HG02973 (cell line): ENCODE results near the gene CHRNE.
"Not testable (repeated sequence)": the region's sequence is repeated elsewhere in the genome, so short reads cannot be mapped to it uniquely, and the experiment has no call there.

ENCODE experiments used
- ATAC-seq: cut with Tn5 transposase; IDR thresholded peaks from one replicate; pipeline ENCODE4 v1.9.1; 2021; ENCODE audit warnings: moderate library complexity; ENCODE audit not compliant: unreplicated experiment

The CHRNE gene

DNA sequence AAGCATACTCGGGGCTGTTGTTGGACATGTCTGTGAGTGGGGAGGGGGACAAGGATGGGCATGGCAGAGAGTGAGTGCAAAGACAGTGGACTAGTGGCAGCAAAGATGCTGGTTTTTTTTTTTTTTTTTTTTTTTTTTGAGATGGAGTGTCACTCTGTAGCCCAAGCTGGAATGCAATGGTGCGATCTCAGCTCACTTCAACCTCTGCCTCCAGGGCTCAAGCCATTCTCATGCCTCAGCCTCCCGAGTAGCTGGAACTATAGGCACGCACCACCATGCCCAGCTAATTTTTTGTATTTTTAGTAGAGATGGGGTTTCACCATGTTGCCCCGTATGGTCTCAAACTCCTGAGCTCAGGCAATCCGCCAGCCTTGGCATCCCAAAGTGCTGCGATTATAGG lies 45.6 kb downstream of the CHRNE start:
- ATAC-seq, result not testable (repeated sequence)

DNA sequence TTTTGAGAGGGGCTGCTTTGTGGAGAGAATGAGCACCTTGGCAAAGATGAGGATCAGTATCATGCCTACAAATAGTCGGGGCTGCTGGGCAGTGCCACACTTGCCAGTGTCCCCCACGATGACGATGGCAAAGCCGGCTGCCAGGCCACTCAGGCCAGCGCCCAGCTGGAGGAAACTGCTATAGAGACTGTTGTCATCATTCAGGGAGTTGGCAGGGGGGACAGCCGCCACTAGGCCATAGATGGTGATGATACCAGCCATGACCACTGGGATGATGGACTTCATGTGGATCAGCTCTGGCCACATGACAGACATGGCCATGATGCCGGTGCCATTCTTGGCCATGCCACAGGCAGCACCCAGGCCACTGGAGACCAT lies 46.0 kb downstream of the CHRNE start:
- no peak for ATAC-seq

DNA sequence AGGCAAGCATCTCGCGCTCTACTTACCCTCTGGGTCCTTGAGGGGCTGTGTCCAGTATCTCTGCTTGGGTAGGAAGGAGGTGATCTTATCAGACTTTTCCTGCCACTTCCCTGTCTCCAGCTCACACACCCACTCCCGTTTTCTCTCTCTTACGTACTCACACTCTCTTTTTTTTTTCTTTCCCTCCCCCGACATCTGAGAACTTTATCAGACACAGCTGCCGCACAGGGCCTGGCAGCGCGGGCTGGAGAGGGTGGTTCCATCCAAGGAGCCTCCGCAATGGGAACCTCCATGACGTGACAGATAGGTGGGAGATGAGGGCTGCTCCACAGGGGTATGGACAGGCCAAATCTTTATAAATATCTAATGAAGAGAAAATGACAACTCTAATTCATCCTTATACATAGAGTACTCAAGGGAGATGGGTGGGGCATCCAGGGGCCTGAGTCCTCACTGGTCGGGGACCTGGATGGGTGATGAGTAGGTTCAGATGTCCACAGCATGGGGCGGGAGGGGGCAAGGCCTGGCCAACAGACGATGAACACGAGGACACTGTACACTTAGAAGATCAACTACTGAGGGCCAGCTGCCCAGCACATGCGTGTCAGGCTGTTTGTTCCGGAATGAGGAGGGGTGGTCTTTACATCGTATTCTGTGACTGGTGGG lies 46.5 kb downstream of the CHRNE start:
- ATAC-seq, result no peak

DNA sequence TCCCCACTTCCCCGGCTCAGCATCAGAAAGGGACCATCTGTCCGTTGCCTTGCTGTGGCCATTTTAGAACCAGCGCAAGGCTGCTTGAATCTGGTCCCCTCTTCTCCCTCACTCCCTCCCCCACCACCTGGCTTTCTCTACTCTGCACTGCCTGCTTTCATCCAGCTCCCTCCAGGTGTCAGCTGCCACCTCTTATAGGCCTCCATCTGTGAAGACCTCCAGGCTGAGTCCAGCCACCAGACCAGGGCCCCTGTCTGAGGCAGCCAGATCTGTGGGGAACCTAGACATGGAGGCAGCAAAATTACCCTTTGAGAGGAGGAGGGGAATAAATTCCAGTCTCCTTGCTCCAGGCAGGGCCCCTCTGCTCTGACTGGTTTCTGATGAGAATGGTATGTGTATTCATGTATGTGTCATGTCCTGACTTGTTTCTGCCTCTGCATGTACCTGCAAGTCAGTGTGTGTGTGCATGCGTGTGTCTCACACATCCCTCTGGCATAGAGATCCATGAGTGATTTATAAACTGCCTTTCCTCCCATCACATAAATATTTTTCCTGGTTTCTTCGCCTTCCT lies 48.7 kb downstream of the CHRNE start:
- no peak for ATAC-seq

DNA sequence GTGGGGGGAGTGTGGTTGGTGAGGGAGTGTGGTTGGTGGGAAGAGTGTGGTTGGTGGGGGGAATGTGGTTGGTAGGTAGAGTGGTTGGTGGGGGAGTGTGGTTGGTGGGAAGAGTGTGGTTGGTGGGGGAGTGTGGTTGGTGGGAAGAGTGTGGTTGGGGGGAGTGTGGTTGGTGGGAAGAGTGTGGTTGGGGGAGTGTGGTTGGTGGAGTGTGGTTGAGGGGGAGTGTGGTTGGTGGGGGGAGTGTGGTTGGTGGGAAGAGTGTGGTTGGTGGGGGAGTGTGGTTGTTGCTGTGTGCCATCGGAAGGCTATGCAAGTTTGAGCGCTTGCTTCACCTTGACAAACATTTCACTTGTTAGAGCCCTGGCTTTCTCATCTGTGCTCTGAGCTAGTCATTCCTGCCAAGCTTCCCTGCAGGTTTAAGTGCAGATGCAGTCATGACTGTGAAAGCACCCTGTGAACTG lies 49.7 kb downstream of the CHRNE start:
- no peak for ATAC-seq

DNA sequence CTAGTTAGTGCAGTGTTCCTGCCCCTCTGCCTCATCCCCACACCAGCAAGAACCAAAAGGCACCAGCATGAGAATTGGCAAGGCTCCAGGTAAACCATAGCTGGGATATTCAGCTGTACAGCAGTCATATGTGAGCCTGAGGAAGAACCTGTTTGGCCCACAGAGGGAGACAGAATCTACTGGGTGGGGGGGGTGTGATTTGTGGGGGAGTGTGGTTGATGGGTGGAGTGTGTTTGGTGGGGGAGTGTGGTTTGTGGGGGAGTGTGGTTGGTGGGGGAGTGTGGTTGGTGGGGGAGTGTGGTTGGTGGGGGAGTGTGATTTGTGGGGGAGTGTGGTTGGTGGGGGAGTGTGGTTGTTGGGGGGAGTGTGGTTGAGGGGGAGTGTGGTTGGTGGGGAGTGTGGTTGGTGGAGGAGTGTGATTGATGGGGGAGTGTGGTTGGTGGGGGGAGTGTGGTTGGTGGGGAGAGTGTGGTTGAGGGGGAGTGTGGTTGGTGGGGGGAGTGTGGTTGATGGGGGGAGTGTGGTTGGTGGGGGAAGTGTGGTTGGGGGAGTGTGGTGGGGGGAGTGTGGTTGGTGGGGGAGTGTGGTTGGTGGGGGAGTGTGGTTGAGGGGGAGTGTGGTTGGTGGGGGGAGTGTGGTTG lies 50.2 kb downstream of the CHRNE start:
- no peak for ATAC-seq

DNA sequence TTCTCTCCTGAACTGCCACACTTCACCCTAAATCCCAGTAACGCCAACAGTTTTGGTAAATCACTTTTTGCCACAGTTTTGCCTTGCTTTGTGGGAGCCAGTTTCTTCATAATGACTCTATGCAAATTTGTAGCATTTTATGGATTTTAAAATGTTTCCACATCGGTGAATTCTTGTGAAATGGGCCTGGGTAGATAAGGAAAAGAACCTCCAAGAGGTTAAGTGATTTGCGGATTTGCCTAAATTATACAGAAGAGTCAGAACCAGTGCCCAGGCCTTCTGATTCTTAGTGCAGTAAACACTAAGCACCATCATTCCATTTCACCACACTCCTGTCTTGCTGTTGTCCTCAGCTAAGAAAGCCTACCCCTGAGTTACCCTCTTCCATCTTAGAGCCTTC lies 51.8 kb downstream of the CHRNE start:
- no peak for ATAC-seq

DNA sequence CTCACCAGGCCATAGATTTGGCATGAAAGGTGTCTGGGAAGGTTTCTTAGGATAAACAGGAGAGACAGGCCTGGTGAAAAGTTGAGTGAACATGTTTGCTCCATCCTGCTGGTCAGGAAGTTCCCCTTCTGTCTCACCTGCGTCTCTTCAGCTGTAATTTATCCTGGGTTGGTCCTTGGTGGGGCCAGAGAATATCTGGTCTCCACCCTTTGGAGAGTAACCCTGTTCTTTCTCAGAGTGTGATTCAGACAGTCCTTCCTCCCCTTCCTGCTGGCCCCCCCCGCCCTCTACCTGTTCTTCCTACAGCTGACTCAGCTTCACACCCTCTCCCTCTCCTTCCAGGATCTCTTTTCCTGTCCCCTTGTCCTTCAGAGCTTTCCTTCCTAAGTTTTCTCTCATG lies 52.7 kb downstream of the CHRNE start:
- ATAC-seq, result no peak

DNA sequence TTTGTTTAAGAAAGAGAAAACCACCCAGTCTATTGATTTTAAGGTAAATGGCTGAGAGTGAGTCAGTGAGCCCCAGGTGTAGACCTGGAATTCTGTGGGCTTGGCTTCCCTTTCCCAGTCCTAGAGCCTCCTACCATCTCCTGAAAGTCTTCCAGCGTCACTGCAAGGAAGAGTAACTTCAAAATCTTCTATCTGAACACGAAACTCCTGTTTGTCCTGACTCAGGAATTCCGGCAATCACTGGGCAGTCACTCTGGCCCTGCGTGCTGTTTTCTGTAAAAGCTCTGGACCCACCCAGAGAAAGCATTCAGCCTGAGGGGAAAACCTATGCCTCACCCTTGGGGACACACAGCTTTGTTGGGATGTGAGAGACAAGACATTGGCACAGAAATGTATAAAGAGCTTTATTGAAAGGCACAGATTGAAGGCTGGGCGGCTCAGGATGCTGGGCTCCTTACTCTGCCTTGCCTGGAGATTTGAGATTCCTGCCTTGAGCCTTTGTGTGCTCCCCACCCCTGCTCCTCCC lies 53.8 kb downstream of the CHRNE start:
- no peak for ATAC-seq
